Stomach (tissue), 4 donors: ENCODE measurements around the gene SNRNP25.

ENCODE experiments used
- EP300 ChIP-seq: sonication (generic); formaldehyde crosslinking; IDR thresholded peaks from one replicate; pipeline ENCODE4 v1.6.1; 2017; ENCODE audit warnings: antibody characterized with exemption
- POLR2A ChIP-seq, 4 donors: fragments of 450-650 bp; IDR thresholded peaks; one replicate each; pipeline ENCODE4 v1.6.1; 2016; ENCODE audit warnings: antibody characterized with exemption in 4 of 4, control low read depth in 2 of 4, mild to moderate bottlenecking in 1 of 4, moderate library complexity in 1 of 4
- POLR2AphosphoS5 ChIP-seq, 3 donors: sonication (generic); formaldehyde crosslinking; IDR thresholded peaks; one replicate each; pipeline ENCODE4 v1.6.1; 2016; ENCODE audit warnings: antibody characterized with exemption in 3 of 3
- TF ChIP-seq, protein P1 (sequence below), 7 experiments: fragments of 450-650 bp in 4 of 7; fragments of 200-600 bp in 3 of 7; sonication (generic) in 3 of 7; IDR thresholded peaks; one replicate each; pipeline ENCODE4 v1.5.1; 2016 to 2019; ENCODE audit warnings: antibody characterized with exemption in 7 of 7, control low read depth in 2 of 7, mild to moderate bottlenecking in 1 of 7

DNA sequence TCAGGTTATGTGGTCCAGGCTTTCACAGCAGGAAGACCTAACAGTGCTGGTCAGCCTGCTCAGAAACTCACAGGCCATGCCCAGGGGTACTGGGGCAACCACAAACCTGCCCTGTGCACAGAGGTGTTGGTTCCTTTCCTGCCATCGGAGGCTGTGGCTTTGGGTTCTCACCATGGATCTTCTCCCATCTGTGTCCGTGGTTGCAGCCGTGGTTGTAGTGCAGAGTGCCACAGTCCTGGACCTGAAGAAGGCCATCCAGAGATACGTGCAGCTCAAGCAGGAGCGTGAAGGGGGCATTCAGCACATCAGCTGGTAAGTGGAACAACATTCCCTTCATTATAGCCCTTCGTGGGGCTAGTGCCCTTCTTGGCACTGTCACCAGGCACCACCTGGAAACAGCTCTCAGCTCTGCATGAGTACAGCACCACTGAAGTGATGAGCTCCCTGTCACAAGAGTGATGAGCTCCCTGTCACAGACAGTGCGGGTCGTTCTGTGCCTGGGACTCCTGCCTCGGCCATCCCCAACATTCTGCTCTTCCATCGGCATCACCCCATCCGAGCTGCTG, 2.0 kb downstream of the SNRNP25 start:
- TF ChIP-seq, protein P1, sequence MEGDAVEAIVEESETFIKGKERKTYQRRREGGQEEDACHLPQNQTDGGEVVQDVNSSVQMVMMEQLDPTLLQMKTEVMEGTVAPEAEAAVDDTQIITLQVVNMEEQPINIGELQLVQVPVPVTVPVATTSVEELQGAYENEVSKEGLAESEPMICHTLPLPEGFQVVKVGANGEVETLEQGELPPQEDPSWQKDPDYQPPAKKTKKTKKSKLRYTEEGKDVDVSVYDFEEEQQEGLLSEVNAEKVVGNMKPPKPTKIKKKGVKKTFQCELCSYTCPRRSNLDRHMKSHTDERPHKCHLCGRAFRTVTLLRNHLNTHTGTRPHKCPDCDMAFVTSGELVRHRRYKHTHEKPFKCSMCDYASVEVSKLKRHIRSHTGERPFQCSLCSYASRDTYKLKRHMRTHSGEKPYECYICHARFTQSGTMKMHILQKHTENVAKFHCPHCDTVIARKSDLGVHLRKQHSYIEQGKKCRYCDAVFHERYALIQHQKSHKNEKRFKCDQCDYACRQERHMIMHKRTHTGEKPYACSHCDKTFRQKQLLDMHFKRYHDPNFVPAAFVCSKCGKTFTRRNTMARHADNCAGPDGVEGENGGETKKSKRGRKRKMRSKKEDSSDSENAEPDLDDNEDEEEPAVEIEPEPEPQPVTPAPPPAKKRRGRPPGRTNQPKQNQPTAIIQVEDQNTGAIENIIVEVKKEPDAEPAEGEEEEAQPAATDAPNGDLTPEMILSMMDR (IDR thresholded peaks at IDR 0.05), result no peak
- TF ChIP-seq POLR2AphosphoS5 (IDR thresholded peaks at IDR 0.05), result no peak
- TF ChIP-seq POLR2A (IDR thresholded peaks at IDR 0.05), result no peak
- TF ChIP-seq EP300, result no peak
